Choroid plexus epithelial cell (primary cell): ENCODE measurements around the gene OSBP.

ENCODE experiments used
- DNase-seq: peaks from one replicate; pipeline ENCODE4 v3.0.0-alpha.2; 2010; ENCODE audit warnings: low read depth
- H3K4me3 ChIP-seq: 2 replicates; pipeline ENCODE4 v1.5.1; 2011; ENCODE audit warnings: low read depth, mild to moderate bottlenecking, control low read depth, low read length, moderate library complexity
- TF ChIP-seq, protein P1 (sequence below): conservative IDR thresholded peaks from 2 replicates; pipeline ENCODE4 v1.5.1; 2011; ENCODE audit warnings: low read depth, mild to moderate bottlenecking, control low read depth, inconsistent platforms, low read length, moderate library complexity

The OSBP gene

GRCh38 chr11:59607703-59608454, 7.7 kb downstream of the OSBP start:
- DNase-seq, result no peak
- no peak overlapping the region for H3K4me3 ChIP-seq
- TF ChIP-seq, protein P1, sequence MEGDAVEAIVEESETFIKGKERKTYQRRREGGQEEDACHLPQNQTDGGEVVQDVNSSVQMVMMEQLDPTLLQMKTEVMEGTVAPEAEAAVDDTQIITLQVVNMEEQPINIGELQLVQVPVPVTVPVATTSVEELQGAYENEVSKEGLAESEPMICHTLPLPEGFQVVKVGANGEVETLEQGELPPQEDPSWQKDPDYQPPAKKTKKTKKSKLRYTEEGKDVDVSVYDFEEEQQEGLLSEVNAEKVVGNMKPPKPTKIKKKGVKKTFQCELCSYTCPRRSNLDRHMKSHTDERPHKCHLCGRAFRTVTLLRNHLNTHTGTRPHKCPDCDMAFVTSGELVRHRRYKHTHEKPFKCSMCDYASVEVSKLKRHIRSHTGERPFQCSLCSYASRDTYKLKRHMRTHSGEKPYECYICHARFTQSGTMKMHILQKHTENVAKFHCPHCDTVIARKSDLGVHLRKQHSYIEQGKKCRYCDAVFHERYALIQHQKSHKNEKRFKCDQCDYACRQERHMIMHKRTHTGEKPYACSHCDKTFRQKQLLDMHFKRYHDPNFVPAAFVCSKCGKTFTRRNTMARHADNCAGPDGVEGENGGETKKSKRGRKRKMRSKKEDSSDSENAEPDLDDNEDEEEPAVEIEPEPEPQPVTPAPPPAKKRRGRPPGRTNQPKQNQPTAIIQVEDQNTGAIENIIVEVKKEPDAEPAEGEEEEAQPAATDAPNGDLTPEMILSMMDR, result no peak

DNA sequence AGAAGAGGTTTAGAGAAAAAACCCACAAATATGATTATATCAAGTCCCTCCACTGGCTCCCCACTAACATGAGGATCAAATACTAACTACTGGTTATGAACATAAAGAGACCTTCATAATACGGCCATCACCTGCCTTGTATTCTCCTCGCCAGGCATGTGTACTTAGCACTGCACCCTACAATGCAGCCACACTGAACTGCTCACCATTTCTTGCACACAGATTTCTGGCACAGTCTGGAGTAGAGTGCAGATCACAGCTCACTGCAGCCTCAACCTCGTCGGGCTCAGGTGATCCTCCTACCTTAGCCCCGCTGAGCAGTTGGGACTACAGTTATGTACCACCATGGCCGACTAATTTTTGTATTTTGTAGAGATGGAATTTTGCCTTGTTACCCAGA, 13.1 kb downstream of the OSBP start:
- DNase-seq, result no peak
- H3K4me3 ChIP-seq, result no peak overlapping the region
- TF ChIP-seq, protein P1, result no peak

- no peak overlapping the region for H3K4me3 ChIP-seq
- TF ChIP-seq, protein P1, result no peak
- no peak for DNase-seq
Measured at GRCh38 chr11:59601788-59602187, 13.8 kb downstream of the OSBP start.

- DNase-seq, result no peak
- TF ChIP-seq, protein P1, result no peak
- no peak overlapping the region for H3K4me3 ChIP-seq
Measured at GRCh38 chr11:59600636-59601035, 14.9 kb downstream of the OSBP start.

GRCh38 chr11:59600234-59600633, 15.3 kb downstream of the OSBP start:
- H3K4me3 ChIP-seq, result no peak overlapping the region
- DNase-seq, result no peak
- TF ChIP-seq, protein P1, result no peak

GRCh38 chr11:59598961-59599360, 16.6 kb downstream of the OSBP start:
- TF ChIP-seq, protein P1, result no peak
- no peak overlapping the region for H3K4me3 ChIP-seq
- no peak for DNase-seq

GRCh38 chr11:59584294-59584693, 31.3 kb downstream of the OSBP start:
- no peak overlapping the region for H3K4me3 ChIP-seq
- TF ChIP-seq, protein P1, result no peak

More at GRCh38 chr11:59584294-59584693, 31.3 kb downstream of the OSBP start:
- DNase-seq, result no peak
